ENCODE data around the gene KHDC1L. TPM values are rescaled to one million over a fixed set of nuclear protein-coding genes. Genes with fewer than 3 reads are reported as not detected.

KHDC1L gene
- total RNA-seq, 2 donors from 2014 or later, result not detected

DNA sequence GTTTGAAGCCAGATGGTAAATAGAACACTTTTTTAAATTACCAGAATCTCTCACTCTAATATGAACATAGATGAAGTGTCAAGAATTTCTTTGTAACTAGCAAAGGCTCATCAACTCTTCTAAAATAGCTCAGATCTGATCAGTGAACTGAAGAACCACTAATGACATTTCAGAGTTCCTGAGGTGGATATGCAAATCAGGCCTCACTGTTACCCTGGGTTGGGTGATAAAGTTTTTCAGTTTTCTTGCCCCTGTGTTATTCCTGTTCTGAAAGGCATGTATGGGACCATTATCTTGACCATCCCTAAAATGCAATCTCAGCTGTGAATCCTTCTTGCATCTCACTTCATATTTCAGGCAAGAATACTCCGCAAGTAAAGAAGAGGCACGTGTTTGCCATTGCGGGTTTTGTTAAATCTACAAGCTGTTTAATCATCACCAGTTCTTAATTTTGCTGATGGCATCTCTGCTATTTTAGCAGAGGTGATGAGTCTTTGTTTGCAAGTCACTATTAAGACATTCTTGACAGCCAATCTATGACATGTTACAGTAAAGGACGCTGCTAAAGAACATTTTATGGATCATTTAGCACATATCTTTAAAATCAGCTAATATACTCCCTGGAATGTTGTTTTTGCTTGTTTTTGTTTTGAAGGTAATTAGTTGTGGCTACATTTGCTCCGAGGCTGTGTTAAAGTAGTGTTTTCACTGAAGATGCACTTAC is 47.9 kb downstream of the KHDC1L start:
- TF ChIP-seq, protein P1, sequence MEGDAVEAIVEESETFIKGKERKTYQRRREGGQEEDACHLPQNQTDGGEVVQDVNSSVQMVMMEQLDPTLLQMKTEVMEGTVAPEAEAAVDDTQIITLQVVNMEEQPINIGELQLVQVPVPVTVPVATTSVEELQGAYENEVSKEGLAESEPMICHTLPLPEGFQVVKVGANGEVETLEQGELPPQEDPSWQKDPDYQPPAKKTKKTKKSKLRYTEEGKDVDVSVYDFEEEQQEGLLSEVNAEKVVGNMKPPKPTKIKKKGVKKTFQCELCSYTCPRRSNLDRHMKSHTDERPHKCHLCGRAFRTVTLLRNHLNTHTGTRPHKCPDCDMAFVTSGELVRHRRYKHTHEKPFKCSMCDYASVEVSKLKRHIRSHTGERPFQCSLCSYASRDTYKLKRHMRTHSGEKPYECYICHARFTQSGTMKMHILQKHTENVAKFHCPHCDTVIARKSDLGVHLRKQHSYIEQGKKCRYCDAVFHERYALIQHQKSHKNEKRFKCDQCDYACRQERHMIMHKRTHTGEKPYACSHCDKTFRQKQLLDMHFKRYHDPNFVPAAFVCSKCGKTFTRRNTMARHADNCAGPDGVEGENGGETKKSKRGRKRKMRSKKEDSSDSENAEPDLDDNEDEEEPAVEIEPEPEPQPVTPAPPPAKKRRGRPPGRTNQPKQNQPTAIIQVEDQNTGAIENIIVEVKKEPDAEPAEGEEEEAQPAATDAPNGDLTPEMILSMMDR (conservative IDR thresholded peaks at IDR 0.05), result no peak
- H3K9me3 Mint-ChIP-seq, result no peaks in the 10 kb centered on the region

DNA sequence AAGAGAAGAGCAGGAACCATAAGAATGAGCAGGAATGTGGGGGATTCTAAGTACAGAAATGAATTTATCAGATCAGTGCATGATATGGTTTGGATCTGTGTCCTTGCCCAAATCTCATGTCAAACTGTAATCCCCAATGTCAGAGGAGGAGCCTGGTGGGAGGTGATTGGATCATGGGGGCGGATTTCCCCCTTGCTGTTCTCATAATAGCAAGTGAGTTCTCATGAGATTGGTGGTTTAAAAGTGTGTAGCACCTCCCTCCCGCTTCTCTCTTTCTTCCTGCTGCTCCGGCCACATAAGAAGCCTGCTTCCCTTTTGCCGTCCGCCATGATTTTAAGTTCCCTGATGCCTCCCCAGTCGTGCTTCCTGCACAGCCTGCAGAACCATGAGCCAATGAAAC is 49.2 kb downstream of the KHDC1L start:
- H3K36me3 ChIP-seq (ENCODE audit: control insufficient read depth, insufficient read depth, low read length), result no peaks in the 10 kb centered on the region
- Mint-ChIP-seq H3K4me1 (no peaks in the 10 kb centered on the region), H3K27ac (no peak overlapping the region), H3K4me3 (no peak overlapping the region), H3K9me3 (no peaks in the 10 kb centered on the region), H3K27me3 (ENCODE audit: insufficient read depth) (no peaks in the 10 kb centered on the region), H3K36me3 (ENCODE audit: low read depth) (no peaks in the 10 kb centered on the region)
- TF ChIP-seq, protein P1 (conservative IDR thresholded peaks at IDR 0.05), result no peak
- 68 to 95% methylated on average over 4 to 6 of the region's 6 CpGs for WGBS, 2 experiments (ENCODE audit: insufficient coverage in 1 of 2, insufficient read length in 1 of 2)
- no peak overlapping the region for H3K4me3 ChIP-seq (ENCODE audit: low read length)
- H3K9me3 ChIP-seq (ENCODE audit: control insufficient read depth, low read length), result no peaks in the 10 kb centered on the region
- DNase-seq, result no peak
- H3K27ac ChIP-seq (ENCODE audit: low read depth, low read length), result no peak overlapping the region
- no peaks in the 10 kb centered on the region for H3K27me3 ChIP-seq (ENCODE audit: control insufficient read depth, insufficient read depth, low read length, poor library complexity, severe bottlenecking)
- H3K9ac ChIP-seq (ENCODE audit: extremely low read depth, low read length, poor library complexity, severe bottlenecking), result no peak overlapping the region
- H3K4me1 ChIP-seq (ENCODE audit: control insufficient read depth, insufficient read depth, low read length), result peaks cover 2% of the 10 kb centered on the region

More for the DNA sequence above, 47.9 kb downstream of the KHDC1L start:
- Histone ChIP-seq H3K4me1 (ENCODE audit: control insufficient read depth, insufficient read depth, low read length) (peaks cover 2% of the 10 kb centered on the region), H3K36me3 (ENCODE audit: control insufficient read depth, insufficient read depth, low read length) (no peaks in the 10 kb centered on the region), H3K9ac (ENCODE audit: extremely low read depth, low read length, poor library complexity, severe bottlenecking) (no peak overlapping the region), H3K9me3 (ENCODE audit: control insufficient read depth, low read length) (no peaks in the 10 kb centered on the region), H3K27ac (ENCODE audit: low read depth, low read length) (no peak overlapping the region), H3K27me3 (ENCODE audit: control insufficient read depth, insufficient read depth, low read length, poor library complexity, severe bottlenecking) (peaks cover 2% of the 10 kb centered on the region), H3K4me3 (ENCODE audit: low read length) (no peak overlapping the region)
- H3K36me3 Mint-ChIP-seq (ENCODE audit: low read depth), result no peaks in the 10 kb centered on the region
- H3K4me1 Mint-ChIP-seq, result no peaks in the 10 kb centered on the region
- H3K4me3 Mint-ChIP-seq, result no peak overlapping the region
- H3K27ac Mint-ChIP-seq, result no peak overlapping the region
- WGBS, 2 experiments (ENCODE audit: insufficient coverage in 1 of 2, insufficient read length in 1 of 2), result 96% methylated on average over 3 to 5 of the region's 5 CpGs
- no peaks in the 10 kb centered on the region for H3K27me3 Mint-ChIP-seq (ENCODE audit: insufficient read depth)
- DNase-seq, result no peak

DNA sequence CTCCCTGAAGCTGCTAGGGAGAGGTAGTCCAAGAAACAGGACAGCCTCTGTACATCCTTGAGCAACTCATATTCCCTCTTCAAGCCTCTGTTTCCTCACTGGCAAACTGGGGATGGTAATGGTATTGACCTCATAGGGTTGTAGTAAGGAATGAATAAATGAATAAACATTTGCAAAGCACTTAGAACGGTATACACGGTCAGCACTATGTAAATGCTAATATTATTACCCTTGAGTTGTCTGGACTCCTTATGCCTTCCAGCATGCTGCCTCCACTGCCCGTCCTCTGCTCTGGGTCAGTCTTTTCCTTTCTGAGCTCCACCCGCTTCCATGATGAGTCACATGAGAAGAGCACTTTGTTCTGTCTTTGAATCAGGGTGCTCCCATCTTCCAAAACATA is 50.6 kb downstream of the KHDC1L start:
- H3K4me3 Mint-ChIP-seq, result no peak overlapping the region
- no peak overlapping the region for H3K27ac Mint-ChIP-seq
- Histone ChIP-seq H3K27ac (ENCODE audit: low read depth, low read length) (no peak overlapping the region), H3K4me1 (ENCODE audit: control insufficient read depth, insufficient read depth, low read length) (peaks cover 2% of the 10 kb centered on the region), H3K36me3 (ENCODE audit: control insufficient read depth, insufficient read depth, low read length) (no peaks in the 10 kb centered on the region), H3K9ac (ENCODE audit: extremely low read depth, low read length, poor library complexity, severe bottlenecking) (no peak overlapping the region), H3K9me3 (ENCODE audit: control insufficient read depth, low read length) (no peaks in the 10 kb centered on the region), H3K27me3 (ENCODE audit: control insufficient read depth, insufficient read depth, low read length, poor library complexity, severe bottlenecking) (no peaks in the 10 kb centered on the region), H3K4me3 (ENCODE audit: low read length) (no peak overlapping the region)
- H3K4me1 Mint-ChIP-seq, result no peaks in the 10 kb centered on the region
- DNase-seq, result no peak
- WGBS, 2 experiments (ENCODE audit: insufficient coverage in 1 of 2, insufficient read length in 1 of 2), result 91 to 93% methylated on average over 4 of the region's 4 CpGs
- H3K27me3 Mint-ChIP-seq (ENCODE audit: insufficient read depth), result no peaks in the 10 kb centered on the region
- TF ChIP-seq, protein P1 (conservative IDR thresholded peaks at IDR 0.05), result no peak
- no peaks in the 10 kb centered on the region for H3K9me3 Mint-ChIP-seq
- no peaks in the 10 kb centered on the region for H3K36me3 Mint-ChIP-seq (ENCODE audit: low read depth)

Other genes with a start within 250 kb of the KHDC1L start
- gene KHDC1, start 37.7 kb upstream of the KHDC1L start, total RNA-seq, result 1 to 10 TPM; 5.4 to 7.1 TPM
- not detected for gene DPPA5, start 128.8 kb upstream of the KHDC1L start, total RNA-seq
- gene KHDC3L, start 137.2 kb upstream of the KHDC1L start, total RNA-seq, result not detected
- gene OOEP, start 144.4 kb upstream of the KHDC1L start, total RNA-seq, result not detected
- gene DDX43, start 169.3 kb upstream of the KHDC1L start, total RNA-seq, result not detected
- gene CGAS, start 226.8 kb upstream of the KHDC1L start, total RNA-seq, result 1 to 10 TPM; 2.5 to 3.8 TPM
- 10 to 100 TPM; 21.5 to 26.7 TPM for gene MTO1, start 236.2 kb upstream of the KHDC1L start, total RNA-seq

Measured in endodermal cell (in vitro differentiated cells).